Tibial nerve (tissue), 4 donors: ENCODE results near the gene NBAS. TPM values are rescaled to one million over a fixed set of nuclear protein-coding genes. Genes with fewer than 3 reads are reported as not detected.

ENCODE experiments used
- DNase-seq, 2 donors: peaks; one replicate each; pipeline ENCODE4 v3.0.0-alpha.2; 2019; ENCODE audit warnings: low spot score in 2 of 2
- H3K27ac ChIP-seq, 4 donors: fragments of 200-600 bp; sonication (generic) in 3 of 4; one replicate each; pipeline ENCODE4 v1.5.1; 2017 to 2019; ENCODE audit warnings: mild to moderate bottlenecking in 1 of 4
- H3K27me3 ChIP-seq, 2 donors: fragments of 200-600 bp; sonication (generic) in 1 of 2; one replicate each; pipeline versions ENCODE4 v1.5.1 to v1.6.0; 2017 to 2019
- H3K36me3 ChIP-seq, 3 donors: fragments of 200-600 bp; sonication (generic); one replicate each; pipeline ENCODE4 v1.5.1; 2018 to 2019
- H3K4me1 ChIP-seq, 4 donors: fragments of 200-600 bp; sonication (generic) in 3 of 4; one replicate each; pipeline ENCODE4 v1.5.1; 2017 to 2019
- H3K4me3 ChIP-seq, 4 donors: fragments of 200-600 bp; sonication (generic) in 3 of 4; one replicate each; pipeline ENCODE4 v1.5.1; 2017 to 2019; ENCODE audit warnings: mild to moderate bottlenecking in 1 of 4, moderate library complexity in 1 of 4
- H3K9me3 ChIP-seq, 4 donors: fragments of 200-600 bp; sonication (generic) in 3 of 4; one replicate each; pipeline ENCODE4 v1.5.1; 2017 to 2019
- CTCF ChIP-seq, 5 experiments: fragments of 200-600 bp in 3 of 5; fragments of 450-650 bp in 2 of 5; sonication (generic) in 3 of 5; IDR thresholded peaks; one replicate each; pipeline ENCODE4 v1.5.1; 2016 to 2019; ENCODE audit warnings: antibody characterized with exemption in 5 of 5, mild to moderate bottlenecking in 3 of 5, moderate library complexity in 2 of 5
- EP300 ChIP-seq, 2 donors: sonication (generic); formaldehyde crosslinking; IDR thresholded peaks; one replicate each; pipeline ENCODE4 v1.6.1; 2017; ENCODE audit warnings: antibody characterized with exemption in 2 of 2, mild to moderate bottlenecking in 1 of 2
- POLR2A ChIP-seq, 2 donors: fragments of 450-650 bp; IDR thresholded peaks; one replicate each; pipeline ENCODE4 v1.6.1; 2017; ENCODE audit warnings: antibody characterized with exemption in 2 of 2, mild to moderate bottlenecking in 2 of 2, moderate library complexity in 2 of 2
- WGBS, 2 donors: methylation state at CpG; one replicate each; pipeline ENCODE4 v1.1.5; 2018; 5-methylcytosine and 5-hydroxymethylcytosine counted together
- total RNA-seq, 4 donors: library from RNA; depleted of rRNA; stranded (reverse); fragments of >200 nt; gene quantifications; one replicate each; pipeline ENCODE4 v1.1.0, GENCODE V29; 2016

The NBAS gene
- total RNA-seq, 4 donors from 2014 or later: 49.0 to 59.1 (median 55.1) TPM

GRCh38 chr2:15307526-15307925, 253.6 kb downstream of the NBAS start:
- no peaks in the 10 kb centered on the region for H3K4me1 ChIP-seq
- TF ChIP-seq POLR2A (IDR thresholded peaks at IDR 0.05) (no peak), EP300 (IDR thresholded peaks at IDR 0.05) (no peak), CTCF (IDR thresholded peaks at IDR 0.05) (no peak)
- 84 to 88% methylated on average over 2 of the region's 2 CpGs for WGBS, 2 donors
- H3K4me3 ChIP-seq: no peak overlapping the region
- DNase-seq: no peak
- no peaks in the 10 kb centered on the region for H3K9me3 ChIP-seq
- H3K36me3 ChIP-seq: peaks cover 0 to 61% (median 0%) of the 10 kb centered on the region in 3 donors
- no peak overlapping the region for H3K27ac ChIP-seq
- H3K27me3 ChIP-seq: no peaks in the 10 kb centered on the region

GRCh38 chr2:15306706-15307105, 254.4 kb downstream of the NBAS start:
- DNase-seq: no peak
- TF ChIP-seq POLR2A (IDR thresholded peaks at IDR 0.05) (no peak), EP300 (IDR thresholded peaks at IDR 0.05) (no peak), CTCF (IDR thresholded peaks at IDR 0.05) (no peak)
- no peak overlapping the region for H3K4me3 ChIP-seq
- no peaks in the 10 kb centered on the region for H3K9me3 ChIP-seq
- H3K36me3 ChIP-seq: peaks cover 0 to 69% (median 0%) of the 10 kb centered on the region in 3 donors
- WGBS, 2 donors: 83 to 93% methylated on average over 3 of the region's 3 CpGs
- H3K27me3 ChIP-seq: no peaks in the 10 kb centered on the region
- no peaks in the 10 kb centered on the region for H3K4me1 ChIP-seq
- H3K27ac ChIP-seq: no peak overlapping the region

GRCh38 chr2:15303874-15304273, 257.3 kb downstream of the NBAS start:
- Histone ChIP-seq H3K27ac (no peak overlapping the region), H3K27me3 (no peaks in the 10 kb centered on the region), H3K4me3 (no peak overlapping the region), H3K36me3 (peaks cover 0 to 89% (median 0%) of the 10 kb centered on the region in 3 donors), H3K4me1 (no peaks in the 10 kb centered on the region), H3K9me3 (no peaks in the 10 kb centered on the region)
- DNase-seq: no peak
- 83 to 89% methylated on average over 2 of the region's 2 CpGs for WGBS, 2 donors
- TF ChIP-seq CTCF (IDR thresholded peaks at IDR 0.05): no peak
- TF ChIP-seq POLR2A (IDR thresholded peaks at IDR 0.05): no peak
- no peak for TF ChIP-seq EP300 (IDR thresholded peaks at IDR 0.05)

DNA sequence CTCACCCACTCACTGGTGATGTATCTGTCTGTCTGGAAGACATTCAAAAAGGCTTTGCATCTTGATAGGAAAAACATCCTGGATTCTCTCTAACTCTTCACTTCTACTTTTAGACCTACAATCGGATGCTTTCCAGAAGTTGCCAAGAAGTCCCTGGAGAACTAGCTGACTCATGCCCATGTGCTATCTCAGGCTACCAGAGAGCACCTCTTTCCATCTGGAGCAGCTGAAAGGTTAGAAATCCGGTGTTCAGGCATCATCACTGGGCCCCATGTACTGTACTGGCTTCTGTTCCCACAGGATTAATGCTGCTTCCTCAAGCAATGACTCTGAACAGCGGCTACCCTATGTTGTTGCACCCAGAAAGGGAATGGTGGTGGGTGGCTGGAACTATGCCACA, 259.0 kb downstream of the NBAS start:
- no peak for DNase-seq
- H3K4me1 ChIP-seq: no peaks in the 10 kb centered on the region
- no peaks in the 10 kb centered on the region for H3K9me3 ChIP-seq
- H3K36me3 ChIP-seq: peaks cover 0 to 89% (median 0%) of the 10 kb centered on the region in 3 donors
- WGBS, 2 donors: 73 to 82% methylated on average over 3 of the region's 3 CpGs
- no peak overlapping the region for H3K27ac ChIP-seq
- TF ChIP-seq POLR2A (IDR thresholded peaks at IDR 0.05) (no peak), CTCF (IDR thresholded peaks at IDR 0.05) (no peak), EP300 (IDR thresholded peaks at IDR 0.05) (no peak)
- no peak overlapping the region for H3K4me3 ChIP-seq
- no peaks in the 10 kb centered on the region for H3K27me3 ChIP-seq

- no peaks in the 10 kb centered on the region for H3K27me3 ChIP-seq
- H3K27ac ChIP-seq: no peak overlapping the region
- TF ChIP-seq POLR2A (IDR thresholded peaks at IDR 0.05): no peak
- no peak for TF ChIP-seq CTCF (IDR thresholded peaks at IDR 0.05)
- no peak for TF ChIP-seq EP300 (IDR thresholded peaks at IDR 0.05)
- no peaks in the 10 kb centered on the region for H3K4me1 ChIP-seq
- no peaks in the 10 kb centered on the region for H3K9me3 ChIP-seq
- H3K36me3 ChIP-seq: peaks cover 0 to 86% (median 0%) of the 10 kb centered on the region in 3 donors
- WGBS, 2 donors: 85 to 88% methylated on average over 11 of the region's 11 CpGs
- H3K4me3 ChIP-seq: no peak overlapping the region
- DNase-seq: no peak
Measured at GRCh38 chr2:15300624-15301573, 260.2 kb downstream of the NBAS start.
